ENCODE data around the gene FARP2. TPM values are rescaled to one million over a fixed set of nuclear protein-coding genes. Genes with fewer than 3 reads are reported as not detected.

FARP2 gene
- total and polyA plus RNA-seq, 4 donors: 9.9 to 49.7 (median 27.4) TPM

DNA sequence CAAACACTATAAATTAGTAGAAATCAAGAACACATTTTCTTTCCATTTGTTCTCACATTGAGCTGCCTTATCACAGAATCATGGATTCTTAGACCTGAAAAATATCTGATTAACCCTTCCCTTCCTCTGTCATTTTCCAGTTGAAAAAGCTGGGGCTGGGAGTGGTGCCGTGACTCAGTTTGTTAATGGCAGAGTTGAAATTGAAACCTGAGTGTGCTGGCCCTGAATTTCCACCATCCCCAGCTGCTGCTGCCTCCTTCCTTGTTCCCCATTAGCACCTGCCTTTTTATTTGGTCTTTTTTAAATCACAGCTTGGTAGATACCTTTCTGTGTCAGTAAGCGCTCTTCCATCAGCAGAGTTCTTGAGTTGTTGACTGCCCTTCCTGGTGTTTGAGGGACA lies 10.6 kb downstream of the FARP2 start:
- Histone ChIP-seq H3K9ac (ENCODE audit: insufficient read depth in 1 of 2, low read length in 2 of 2) (peak overlapping the region in 1 of 2 donors; percentile 28), H3K4me3 (no peak overlapping the region), H3K9me3 (ENCODE audit: control insufficient read depth in 4 of 4, insufficient read depth in 3 of 4, low read length in 3 of 4) (no peaks in the 10 kb centered on the region), H3K4me1 (ENCODE audit: control insufficient read depth in 5 of 5, insufficient read depth in 5 of 5, low read length in 5 of 5) (peaks cover 0 to 5% (median 0%) of the 10 kb centered on the region in 5 donors), H3K36me3 (ENCODE audit: control insufficient read depth in 4 of 4, insufficient read depth in 4 of 4, low read length in 4 of 4) (peaks cover 0 to 2% (median 0%) of the 10 kb centered on the region in 4 donors), H3K27me3 (ENCODE audit: control insufficient read depth in 3 of 3, insufficient read depth in 3 of 3, low read length in 2 of 3) (no peaks in the 10 kb centered on the region), H3K27ac (ENCODE audit: low read depth in 1 of 2, low read length in 1 of 2) (no peak overlapping the region)
- DNase-seq (no peak), ATAC-seq (ENCODE audit: insufficient read depth, low FRiP score) (no peak)
- WGBS, 2 donors: 91 to 95% methylated on average over 2 of the region's 2 CpGs
- TF ChIP-seq, protein P1, sequence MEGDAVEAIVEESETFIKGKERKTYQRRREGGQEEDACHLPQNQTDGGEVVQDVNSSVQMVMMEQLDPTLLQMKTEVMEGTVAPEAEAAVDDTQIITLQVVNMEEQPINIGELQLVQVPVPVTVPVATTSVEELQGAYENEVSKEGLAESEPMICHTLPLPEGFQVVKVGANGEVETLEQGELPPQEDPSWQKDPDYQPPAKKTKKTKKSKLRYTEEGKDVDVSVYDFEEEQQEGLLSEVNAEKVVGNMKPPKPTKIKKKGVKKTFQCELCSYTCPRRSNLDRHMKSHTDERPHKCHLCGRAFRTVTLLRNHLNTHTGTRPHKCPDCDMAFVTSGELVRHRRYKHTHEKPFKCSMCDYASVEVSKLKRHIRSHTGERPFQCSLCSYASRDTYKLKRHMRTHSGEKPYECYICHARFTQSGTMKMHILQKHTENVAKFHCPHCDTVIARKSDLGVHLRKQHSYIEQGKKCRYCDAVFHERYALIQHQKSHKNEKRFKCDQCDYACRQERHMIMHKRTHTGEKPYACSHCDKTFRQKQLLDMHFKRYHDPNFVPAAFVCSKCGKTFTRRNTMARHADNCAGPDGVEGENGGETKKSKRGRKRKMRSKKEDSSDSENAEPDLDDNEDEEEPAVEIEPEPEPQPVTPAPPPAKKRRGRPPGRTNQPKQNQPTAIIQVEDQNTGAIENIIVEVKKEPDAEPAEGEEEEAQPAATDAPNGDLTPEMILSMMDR (IDR thresholded peaks at IDR 0.05; ENCODE audit: control extremely low read depth, extremely low read depth): no peak

DNA sequence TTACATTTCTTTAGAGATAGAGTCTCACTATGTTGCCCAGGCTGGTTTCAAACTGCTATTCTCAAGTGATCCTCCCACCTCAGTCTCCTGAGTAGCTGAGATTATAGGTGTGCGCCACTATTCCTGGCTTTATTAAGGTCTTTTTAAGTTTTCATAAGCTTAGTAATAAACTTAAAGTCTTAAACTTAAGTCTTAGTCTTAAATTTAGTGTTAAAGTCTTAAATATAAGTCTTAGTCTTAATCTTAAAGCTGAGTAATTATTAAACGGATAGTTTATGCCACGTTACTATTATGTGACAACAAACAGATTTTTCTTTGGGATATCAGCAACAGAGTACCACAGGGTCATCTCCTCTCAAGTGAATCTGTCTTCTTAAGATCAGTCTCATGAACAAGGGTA lies 12.6 kb downstream of the FARP2 start:
- H3K9ac ChIP-seq (ENCODE audit: insufficient read depth in 1 of 2, low read length in 2 of 2): no peak overlapping the region
- no peak for ATAC-seq (ENCODE audit: insufficient read depth, low FRiP score)
- no peak overlapping the region for H3K4me3 ChIP-seq
- no peaks in the 10 kb centered on the region for H3K9me3 ChIP-seq (ENCODE audit: control insufficient read depth in 4 of 4, insufficient read depth in 3 of 4, low read length in 3 of 4)
- 92 to 98% methylated on average over 3 of the region's 3 CpGs for WGBS, 2 donors
- no peaks in the 10 kb centered on the region for H3K27me3 ChIP-seq (ENCODE audit: control insufficient read depth in 3 of 3, insufficient read depth in 3 of 3, low read length in 2 of 3)
- peaks cover 0 to 10% (median 0%) of the 10 kb centered on the region in 5 donors for H3K4me1 ChIP-seq (ENCODE audit: control insufficient read depth in 5 of 5, insufficient read depth in 5 of 5, low read length in 5 of 5)
- no peak for DNase-seq
- TF ChIP-seq, protein P1 (IDR thresholded peaks at IDR 0.05; ENCODE audit: control extremely low read depth, extremely low read depth): no peak
- peaks cover 0 to 2% (median 1%) of the 10 kb centered on the region in 4 donors for H3K36me3 ChIP-seq (ENCODE audit: control insufficient read depth in 4 of 4, insufficient read depth in 4 of 4, low read length in 4 of 4)
- no peak overlapping the region for H3K27ac ChIP-seq (ENCODE audit: low read depth in 1 of 2, low read length in 1 of 2)

DNA sequence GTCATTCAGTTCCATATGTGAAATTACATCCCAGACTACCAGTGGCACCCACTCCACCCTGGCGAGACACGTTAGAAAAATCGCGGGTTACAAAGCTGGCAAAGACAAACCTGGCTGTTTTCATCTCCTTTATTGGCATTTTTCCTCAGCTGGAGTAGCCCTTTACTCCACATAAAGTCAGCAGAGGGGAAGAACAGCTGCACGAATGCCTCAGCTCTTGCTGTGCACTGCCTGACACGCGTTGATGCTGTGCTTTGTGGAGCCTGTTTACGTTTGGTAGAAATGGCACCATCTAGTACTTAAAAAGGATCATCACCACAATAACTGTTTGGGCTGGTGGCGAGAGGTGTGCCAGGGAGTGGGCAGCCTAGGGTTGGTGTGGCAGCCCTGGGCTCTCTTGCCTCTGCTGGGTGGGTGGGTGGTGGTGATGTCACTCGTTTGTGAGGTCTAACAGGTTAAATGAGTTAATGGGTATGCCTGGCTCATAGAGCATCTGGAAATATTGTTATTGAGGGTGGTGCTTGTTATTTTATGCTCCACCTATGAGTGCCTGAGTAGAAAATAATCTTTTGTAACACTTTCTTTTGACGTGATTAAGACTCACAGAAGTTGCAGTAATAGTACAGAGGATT lies 16.4 kb downstream of the FARP2 start:
- peaks cover 0 to 12% (median 0%) of the 10 kb centered on the region in 5 donors for H3K4me1 ChIP-seq (ENCODE audit: control insufficient read depth in 5 of 5, insufficient read depth in 5 of 5, low read length in 5 of 5)
- H3K27ac ChIP-seq (ENCODE audit: low read depth in 1 of 2, low read length in 1 of 2): no peak overlapping the region
- H3K36me3 ChIP-seq (ENCODE audit: control insufficient read depth in 4 of 4, insufficient read depth in 4 of 4, low read length in 4 of 4): peaks cover 0 to 6% (median 3%) of the 10 kb centered on the region in 4 donors
- no peak overlapping the region for H3K9ac ChIP-seq (ENCODE audit: insufficient read depth in 1 of 2, low read length in 2 of 2)
- ATAC-seq (ENCODE audit: insufficient read depth, low FRiP score) (no peak), DNase-seq (no peak)
- 76 to 86% methylated on average over 11 of the region's 11 CpGs for WGBS, 2 donors
- no peaks in the 10 kb centered on the region for H3K27me3 ChIP-seq (ENCODE audit: control insufficient read depth in 3 of 3, insufficient read depth in 3 of 3, low read length in 2 of 3)
- H3K4me3 ChIP-seq: no peak overlapping the region
- no peaks in the 10 kb centered on the region for H3K9me3 ChIP-seq (ENCODE audit: control insufficient read depth in 4 of 4, insufficient read depth in 3 of 4, low read length in 3 of 4)
- TF ChIP-seq, protein P1 (IDR thresholded peaks at IDR 0.05; ENCODE audit: control extremely low read depth, extremely low read depth): no peak

Measured in lung (tissue), 12 donors.